ENCODE results near the gene RNF145. TPM values are rescaled to one million over a fixed set of nuclear protein-coding genes. Genes with fewer than 3 reads are reported as not detected.

RNF145 gene
- total and polyA plus RNA-seq, 10 of the 15 experiments (the other 5 are each of a cell fraction or from before 2014, with no cell fraction given), result 9.7 to 58.1 (median 38.2) TPM

DNA sequence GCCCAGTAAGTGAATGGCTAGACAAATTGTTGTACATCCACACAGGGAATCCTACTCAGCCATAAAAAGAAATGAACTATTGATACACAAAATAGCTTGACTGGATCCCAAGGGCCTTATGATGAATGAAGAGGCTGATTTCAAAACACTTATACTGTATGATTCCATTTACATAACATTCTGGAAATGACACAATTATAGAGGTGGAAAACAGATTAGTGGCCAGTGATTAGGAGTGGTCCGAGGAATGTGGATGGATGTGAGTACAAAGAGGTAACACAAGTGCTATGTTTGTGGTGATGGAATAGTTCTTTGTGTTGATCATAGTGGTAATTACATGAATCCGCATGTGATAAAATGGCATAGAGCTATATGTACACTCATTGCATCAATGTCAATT is 49.0 kb upstream of the RNF145 start:
- H3K27me3 ChIP-seq (replicated peaks in 1 of 2; ENCODE audit: control insufficient read depth in 2 of 2, insufficient read depth in 2 of 2, low read length in 1 of 2), result no peaks in the 10 kb centered on the region
- ChIA-PET CTCF (interaction anchor here (1.1 to 1.5 kb wide), 3 partner anchors 9 to 101 kb away, joined by 3 to 4 read pairs (median 3); no protein-coding TSS in a partner anchor), POLR2A (no interaction called here), SMC1A (ENCODE audit: uncharacterized antibody, unreplicated experiment) (interaction anchor here (1.0 kb wide), 1 partner anchor 16 kb away, joined by 3 read pairs; no protein-coding TSS in a partner anchor), RAD21 (ENCODE audit: unreplicated experiment) (no interaction called here)
- TF ChIP-seq EED (IDR thresholded peaks at IDR 0.05; ENCODE audit: low read depth) (no peak), YY1 (IDR thresholded peaks at IDR 0.05; ENCODE audit: low read depth, low read length) (no peak), SP1 (IDR thresholded peaks at IDR 0.05; ENCODE audit: low read depth, low read length) (no peak), KAT2A (conservative IDR thresholded peaks at IDR 0.05; ENCODE audit: control insufficient read depth, low read depth, low read length) (no peak), CBX5 (IDR thresholded peaks at IDR 0.05; ENCODE audit: low read depth) (no peak), IKZF1 (conservative IDR thresholded peaks at IDR 0.05) (no peak), POLR2AphosphoS5 (IDR thresholded peaks at IDR 0.05; ENCODE audit: low read length) (no peak), MYC (IDR thresholded peaks at IDR 0.05; ENCODE audit: insufficient read depth, insufficient read length, insufficient replicate concordance, low read length, severe bottlenecking) (no peak), ASH2L (IDR thresholded peaks at IDR 0.05; ENCODE audit: borderline replicate concordance, low read depth) (no peak), MEF2A (IDR thresholded peaks at IDR 0.05; ENCODE audit: insufficient read depth, low read depth, low read length) (no peak), EP300 (IDR thresholded peaks at IDR 0.05; ENCODE audit: borderline replicate concordance in 1 of 2, control insufficient read depth in 1 of 2, low read depth in 2 of 2, low read length in 2 of 2) (no peak)
- TF ChIP-seq, protein P1, sequence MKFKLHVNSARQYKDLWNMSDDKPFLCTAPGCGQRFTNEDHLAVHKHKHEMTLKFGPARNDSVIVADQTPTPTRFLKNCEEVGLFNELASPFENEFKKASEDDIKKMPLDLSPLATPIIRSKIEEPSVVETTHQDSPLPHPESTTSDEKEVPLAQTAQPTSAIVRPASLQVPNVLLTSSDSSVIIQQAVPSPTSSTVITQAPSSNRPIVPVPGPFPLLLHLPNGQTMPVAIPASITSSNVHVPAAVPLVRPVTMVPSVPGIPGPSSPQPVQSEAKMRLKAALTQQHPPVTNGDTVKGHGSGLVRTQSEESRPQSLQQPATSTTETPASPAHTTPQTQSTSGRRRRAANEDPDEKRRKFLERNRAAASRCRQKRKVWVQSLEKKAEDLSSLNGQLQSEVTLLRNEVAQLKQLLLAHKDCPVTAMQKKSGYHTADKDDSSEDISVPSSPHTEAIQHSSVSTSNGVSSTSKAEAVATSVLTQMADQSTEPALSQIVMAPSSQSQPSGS (IDR thresholded peaks at IDR 0.05; ENCODE audit: low read length), result no peak
- TF ChIP-seq, protein P2, sequence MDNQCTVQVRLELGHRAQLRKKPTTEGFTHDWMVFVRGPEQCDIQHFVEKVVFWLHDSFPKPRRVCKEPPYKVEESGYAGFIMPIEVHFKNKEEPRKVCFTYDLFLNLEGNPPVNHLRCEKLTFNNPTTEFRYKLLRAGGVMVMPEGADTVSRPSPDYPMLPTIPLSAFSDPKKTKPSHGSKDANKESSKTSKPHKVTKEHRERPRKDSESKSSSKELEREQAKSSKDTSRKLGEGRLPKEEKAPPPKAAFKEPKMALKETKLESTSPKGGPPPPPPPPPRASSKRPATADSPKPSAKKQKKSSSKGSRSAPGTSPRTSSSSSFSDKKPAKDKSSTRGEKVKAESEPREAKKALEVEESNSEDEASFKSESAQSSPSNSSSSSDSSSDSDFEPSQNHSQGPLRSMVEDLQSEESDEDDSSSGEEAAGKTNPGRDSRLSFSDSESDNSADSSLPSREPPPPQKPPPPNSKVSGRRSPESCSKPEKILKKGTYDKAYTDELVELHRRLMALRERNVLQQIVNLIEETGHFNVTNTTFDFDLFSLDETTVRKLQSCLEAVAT (IDR thresholded peaks at IDR 0.05), result no peak
- TF ChIP-seq, protein P3, sequence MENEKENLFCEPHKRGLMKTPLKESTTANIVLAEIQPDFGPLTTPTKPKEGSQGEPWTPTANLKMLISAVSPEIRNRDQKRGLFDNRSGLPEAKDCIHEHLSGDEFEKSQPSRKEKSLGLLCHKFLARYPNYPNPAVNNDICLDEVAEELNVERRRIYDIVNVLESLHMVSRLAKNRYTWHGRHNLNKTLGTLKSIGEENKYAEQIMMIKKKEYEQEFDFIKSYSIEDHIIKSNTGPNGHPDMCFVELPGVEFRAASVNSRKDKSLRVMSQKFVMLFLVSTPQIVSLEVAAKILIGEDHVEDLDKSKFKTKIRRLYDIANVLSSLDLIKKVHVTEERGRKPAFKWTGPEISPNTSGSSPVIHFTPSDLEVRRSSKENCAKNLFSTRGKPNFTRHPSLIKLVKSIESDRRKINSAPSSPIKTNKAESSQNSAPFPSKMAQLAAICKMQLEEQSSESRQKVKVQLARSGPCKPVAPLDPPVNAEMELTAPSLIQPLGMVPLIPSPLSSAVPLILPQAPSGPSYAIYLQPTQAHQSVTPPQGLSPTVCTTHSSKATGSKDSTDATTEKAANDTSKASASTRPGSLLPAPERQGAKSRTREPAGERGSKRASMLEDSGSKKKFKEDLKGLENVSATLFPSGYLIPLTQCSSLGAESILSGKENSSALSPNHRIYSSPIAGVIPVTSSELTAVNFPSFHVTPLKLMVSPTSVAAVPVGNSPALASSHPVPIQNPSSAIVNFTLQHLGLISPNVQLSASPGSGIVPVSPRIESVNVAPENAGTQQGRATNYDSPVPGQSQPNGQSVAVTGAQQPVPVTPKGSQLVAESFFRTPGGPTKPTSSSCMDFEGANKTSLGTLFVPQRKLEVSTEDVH (IDR thresholded peaks at IDR 0.05; ENCODE audit: low read depth, partially characterized antibody), result no peak
- H3K4me1 ChIP-seq (ENCODE audit: control insufficient read depth, insufficient read depth, low read length), result no peaks in the 10 kb centered on the region
- H3K4me3 ChIP-seq, result no peak overlapping the region
- H3K27ac ChIP-seq (ENCODE audit: control insufficient read depth, insufficient read depth), result no peak overlapping the region
- in situ Hi-C loops (cut with MboI), result no loop called here
- ATAC-seq, result no peak
- no peak for DNase-seq (ENCODE audit: low read depth, low spot score)
- H3K36me3 ChIP-seq (ENCODE audit: control insufficient read depth in 2 of 2, insufficient read depth in 2 of 2, low read length in 1 of 2), result no peaks in the 10 kb centered on the region
- no peak overlapping the region for H3K4me2 ChIP-seq (ENCODE audit: control insufficient read depth, insufficient read depth)
- no peaks in the 10 kb centered on the region for H4K20me1 ChIP-seq (ENCODE audit: control insufficient read depth, insufficient read depth)
- FAIRE-seq, result no peak
- no peaks in the 10 kb centered on the region for H3K9me3 ChIP-seq (replicated peaks; ENCODE audit: control insufficient read depth, insufficient read depth, low read length)
- no peak overlapping the region for H2AFZ ChIP-seq (ENCODE audit: control insufficient read depth, low read depth, low read length)
- H3K9ac ChIP-seq (ENCODE audit: control insufficient read depth, insufficient read depth, low read length), result no peak overlapping the region
- no TSS peak for BruUV-seq (replicated peaks)
- peaks cover 7% of the 10 kb centered on the region for H3K79me2 ChIP-seq (ENCODE audit: control insufficient read depth, insufficient read depth, low read length)
- 94% methylated on average over 2 of the region's 2 CpGs for WGBS (ENCODE audit: insufficient coverage, insufficient replicate concordance, low lambda C conversion rate, missing lambda C conversion rate)
- intact Hi-C loops (cut with micrococcal nuclease; ENCODE audit: unreplicated experiment), result no loop called here
